Panc1 (cell line): ENCODE measurements around the gene EIF3J. TPM values are rescaled to one million over a fixed set of nuclear protein-coding genes. Genes with fewer than 3 reads are reported as not detected.

Experiments used
- ATAC-seq: fragments of 200-7000 bp; cut with Tn5 transposase; 2 replicates; pipeline ENCODE4 v1.9.1; 2020; ENCODE audit warnings: mild to moderate bottlenecking, moderate library complexity
- BruUV-seq: library from RNA; stranded (reverse); fragments of 400-500 nt; replicated peaks from 2 replicates; lab custom pipeline; 2021; lab: Mats Ljungman, UMichigan
- CTCF ChIA-PET: fragments of 300-600 bp; sonication (Branson Sonifier 250); formaldehyde crosslinking; loops from one replicate; lab custom pipeline; 2022; ENCODE audit warnings: antibody characterized with exemption; lab: Charles Lee
- POLR2A ChIA-PET: fragments of 300-600 bp; sonication (Branson Sonifier 250); formaldehyde crosslinking; loops from one replicate; lab custom pipeline; 2022; ENCODE audit warnings: antibody characterized with exemption; lab: Charles Lee
- DNase-seq: peaks from one replicate; pipeline ENCODE4 v3.0.0-alpha.2; 2010; ENCODE audit warnings: low read depth, low spot score
- H3K27ac ChIP-seq: 2 replicates; pipeline ENCODE4 v1.5.1; 2011; ENCODE audit warnings: mild to moderate bottlenecking, low read length, inconsistent platforms
- H3K27me3 ChIP-seq: fragments of 200-500 bp; sonication (Bioruptor generic); 2 replicates; pipeline ENCODE4 v1.6.0; 2014; ENCODE audit warnings: low read length, inconsistent platforms; ENCODE audit not compliant: control insufficient read depth, insufficient read depth
- H3K36me3 ChIP-seq: fragments of 200-500 bp; sonication (Bioruptor generic); 2 replicates; pipeline ENCODE4 v1.5.1; 2014; ENCODE audit warnings: inconsistent platforms, mild to moderate bottlenecking, low read length, moderate library complexity; ENCODE audit not compliant: control insufficient read depth, insufficient read depth
- H3K4me1 ChIP-seq: 2 replicates; pipeline ENCODE4 v1.5.1; 2011; ENCODE audit warnings: inconsistent platforms, mild to moderate bottlenecking, low read length, moderate library complexity; ENCODE audit not compliant: control insufficient read depth, insufficient read depth
- H3K4me3 ChIP-seq, 2 experiments: 2 replicates each; pipeline ENCODE4 v1.5.1; 2011 to 2012; ENCODE audit warnings: low read depth in 2 of 2, low read length in 2 of 2, mild to moderate bottlenecking in 2 of 2, inconsistent platforms in 1 of 2, moderate library complexity in 1 of 2
- H3K9me3 ChIP-seq: fragments of 200-500 bp; sonication (Bioruptor generic); 2 replicates; pipeline ENCODE4 v1.5.1; 2014; ENCODE audit warnings: low read depth, mild to moderate bottlenecking, inconsistent platforms, low read length, moderate library complexity; ENCODE audit not compliant: control insufficient read depth, insufficient read depth
- POLR2AphosphoS5 ChIP-seq: IDR thresholded peaks from 2 replicates; pipeline ENCODE4 v1.6.1; 2012; ENCODE audit warnings: mild to moderate bottlenecking, low read depth, low read length, moderate library complexity
- SIN3A ChIP-seq: IDR thresholded peaks from 2 replicates; pipeline ENCODE4 v1.6.1; 2012; ENCODE audit warnings: low read depth, mild to moderate bottlenecking, low read length, moderate library complexity, borderline replicate concordance; ENCODE audit not compliant: insufficient read depth
- TCF7L2 ChIP-seq: IDR thresholded peaks from 2 replicates; pipeline ENCODE4 v1.6.1; 2011; ENCODE audit warnings: mild to moderate bottlenecking, low read depth, low read length, inconsistent platforms
- in situ Hi-C: cut with HindIII; loops from 2 replicates; pipeline ENCODE4 v1.10.0; 2016; ENCODE audit warnings: low sequenced_read_pairs, low pct_unique_long_range_greater_than_20kb
- intact Hi-C: fragments of 100-400 bp; cut with micrococcal nuclease; formaldehyde crosslinking; loops from one replicate; pipeline ENCODE4 v1.10.0; 2022; ENCODE audit not compliant: unreplicated experiment
- total RNA-seq: library from RNA; stranded (reverse); gene quantifications from one replicate; pipeline ENCODE4 v1.2.1, GENCODE V29; 2021; ENCODE audit not compliant: unreplicated experiment
- TF ChIP-seq, protein P1 (sequence below): fragments of 450-650 bp; IDR thresholded peaks from 2 replicates; pipeline ENCODE4 v1.5.1; 2017; ENCODE audit warnings: mild to moderate bottlenecking
- TF ChIP-seq, protein P2 (sequence below), 2 experiments: IDR thresholded peaks; 2 replicates each; pipeline ENCODE4 v1.6.1; 2011 to 2012; ENCODE audit warnings: low read depth in 2 of 2, control low read depth in 1 of 2, low read length in 1 of 2, mild to moderate bottlenecking in 1 of 2, moderate library complexity in 1 of 2; ENCODE audit not compliant: insufficient read depth in 1 of 2

The EIF3J gene
- total RNA-seq, 1 experiment from 2014 or later = 128 TPM

DNA sequence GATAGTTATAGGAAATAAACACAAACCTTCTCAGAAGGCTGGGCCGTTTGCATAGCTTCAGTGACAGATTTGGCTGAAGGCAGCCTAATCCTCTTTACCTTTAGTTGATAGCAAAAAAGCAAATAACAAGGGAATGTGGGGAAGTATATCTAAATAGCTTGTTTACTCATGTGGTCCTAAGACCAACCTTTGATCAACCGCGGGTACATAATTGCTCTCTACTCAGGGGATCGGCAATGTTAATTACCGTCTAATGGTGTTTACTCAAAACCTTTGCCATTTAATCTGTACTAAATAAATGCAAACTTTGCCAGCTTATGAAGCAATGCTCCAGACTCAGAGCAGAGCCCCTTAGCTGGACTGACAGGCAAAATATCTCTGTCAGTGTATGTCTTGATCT is 51.6 kb downstream of the EIF3J start:
- DNase-seq = no peak
- ChIA-PET CTCF (no interaction called here), POLR2A (no interaction called here)
- Histone ChIP-seq H3K4me1 (no peaks in the 10 kb centered on the region), H3K9me3 (no peaks in the 10 kb centered on the region), H3K36me3 (peaks cover 18% of the 10 kb centered on the region), H3K27me3 (no peaks in the 10 kb centered on the region), H3K27ac (no peak overlapping the region), H3K4me3 (no peak overlapping the region)
- intact Hi-C loops (no loop called here), in situ Hi-C loops (no loop called here)
- ATAC-seq = no peak
- TF ChIP-seq SIN3A = no peak
- TF ChIP-seq, protein P1, sequence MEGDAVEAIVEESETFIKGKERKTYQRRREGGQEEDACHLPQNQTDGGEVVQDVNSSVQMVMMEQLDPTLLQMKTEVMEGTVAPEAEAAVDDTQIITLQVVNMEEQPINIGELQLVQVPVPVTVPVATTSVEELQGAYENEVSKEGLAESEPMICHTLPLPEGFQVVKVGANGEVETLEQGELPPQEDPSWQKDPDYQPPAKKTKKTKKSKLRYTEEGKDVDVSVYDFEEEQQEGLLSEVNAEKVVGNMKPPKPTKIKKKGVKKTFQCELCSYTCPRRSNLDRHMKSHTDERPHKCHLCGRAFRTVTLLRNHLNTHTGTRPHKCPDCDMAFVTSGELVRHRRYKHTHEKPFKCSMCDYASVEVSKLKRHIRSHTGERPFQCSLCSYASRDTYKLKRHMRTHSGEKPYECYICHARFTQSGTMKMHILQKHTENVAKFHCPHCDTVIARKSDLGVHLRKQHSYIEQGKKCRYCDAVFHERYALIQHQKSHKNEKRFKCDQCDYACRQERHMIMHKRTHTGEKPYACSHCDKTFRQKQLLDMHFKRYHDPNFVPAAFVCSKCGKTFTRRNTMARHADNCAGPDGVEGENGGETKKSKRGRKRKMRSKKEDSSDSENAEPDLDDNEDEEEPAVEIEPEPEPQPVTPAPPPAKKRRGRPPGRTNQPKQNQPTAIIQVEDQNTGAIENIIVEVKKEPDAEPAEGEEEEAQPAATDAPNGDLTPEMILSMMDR = no peak
- BruUV-seq = no TSS peak

DNA sequence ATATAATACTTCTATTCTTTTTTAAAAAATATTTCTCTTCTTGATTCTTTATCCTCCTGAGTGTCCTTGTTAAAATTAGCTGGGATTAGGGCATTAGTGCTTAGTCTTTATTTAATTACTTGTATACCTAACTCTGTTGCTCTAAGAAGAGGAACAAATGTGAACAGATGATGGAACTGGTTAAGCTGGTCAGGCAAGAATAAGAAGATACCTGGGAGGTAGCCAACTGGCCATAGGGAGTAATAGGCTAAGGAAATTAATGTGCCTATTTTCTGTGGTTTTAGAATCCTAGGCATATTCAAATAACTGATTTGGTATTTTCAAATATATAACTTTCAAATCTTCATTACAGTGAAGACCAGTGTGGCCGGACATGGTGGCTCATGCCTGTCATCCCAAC is 54.4 kb downstream of the EIF3J start:
- POLR2A ChIA-PET = interaction anchor here (0.7 kb wide), 1 partner anchor 458 kb away, joined by 18 read pairs; no protein-coding TSS in a partner anchor
- ATAC-seq = no peak
- no TSS peak for BruUV-seq

More for the DNA sequence above, 54.4 kb downstream of the EIF3J start:
- H3K4me3 ChIP-seq = no peak overlapping the region
- TF ChIP-seq TCF7L2 (no peak), POLR2AphosphoS5 (no peak), SIN3A (no peak)
- TF ChIP-seq, protein P1 = no peak
- TF ChIP-seq, protein P2, sequence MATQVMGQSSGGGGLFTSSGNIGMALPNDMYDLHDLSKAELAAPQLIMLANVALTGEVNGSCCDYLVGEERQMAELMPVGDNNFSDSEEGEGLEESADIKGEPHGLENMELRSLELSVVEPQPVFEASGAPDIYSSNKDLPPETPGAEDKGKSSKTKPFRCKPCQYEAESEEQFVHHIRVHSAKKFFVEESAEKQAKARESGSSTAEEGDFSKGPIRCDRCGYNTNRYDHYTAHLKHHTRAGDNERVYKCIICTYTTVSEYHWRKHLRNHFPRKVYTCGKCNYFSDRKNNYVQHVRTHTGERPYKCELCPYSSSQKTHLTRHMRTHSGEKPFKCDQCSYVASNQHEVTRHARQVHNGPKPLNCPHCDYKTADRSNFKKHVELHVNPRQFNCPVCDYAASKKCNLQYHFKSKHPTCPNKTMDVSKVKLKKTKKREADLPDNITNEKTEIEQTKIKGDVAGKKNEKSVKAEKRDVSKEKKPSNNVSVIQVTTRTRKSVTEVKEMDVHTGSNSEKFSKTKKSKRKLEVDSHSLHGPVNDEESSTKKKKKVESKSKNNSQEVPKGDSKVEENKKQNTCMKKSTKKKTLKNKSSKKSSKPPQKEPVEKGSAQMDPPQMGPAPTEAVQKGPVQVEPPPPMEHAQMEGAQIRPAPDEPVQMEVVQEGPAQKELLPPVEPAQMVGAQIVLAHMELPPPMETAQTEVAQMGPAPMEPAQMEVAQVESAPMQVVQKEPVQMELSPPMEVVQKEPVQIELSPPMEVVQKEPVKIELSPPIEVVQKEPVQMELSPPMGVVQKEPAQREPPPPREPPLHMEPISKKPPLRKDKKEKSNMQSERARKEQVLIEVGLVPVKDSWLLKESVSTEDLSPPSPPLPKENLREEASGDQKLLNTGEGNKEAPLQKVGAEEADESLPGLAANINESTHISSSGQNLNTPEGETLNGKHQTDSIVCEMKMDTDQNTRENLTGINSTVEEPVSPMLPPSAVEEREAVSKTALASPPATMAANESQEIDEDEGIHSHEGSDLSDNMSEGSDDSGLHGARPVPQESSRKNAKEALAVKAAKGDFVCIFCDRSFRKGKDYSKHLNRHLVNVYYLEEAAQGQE (IDR thresholded peaks at IDR 0.05; ENCODE audit: insufficient read depth in 1 of 2, low read depth in 2 of 2, low read length in 1 of 2) = no peak
- H3K27me3 ChIP-seq = no peaks in the 10 kb centered on the region
- H3K4me1 ChIP-seq = no peaks in the 10 kb centered on the region
- H3K9me3 ChIP-seq = no peaks in the 10 kb centered on the region
- H3K27ac ChIP-seq = no peak overlapping the region
- CTCF ChIA-PET = no interaction called here
- intact Hi-C loops = loop anchor here (10.0 kb wide), 1 partner anchor 143 kb away; the partner anchor contains the start of gene TRIM69
- in situ Hi-C loops = no loop called here
- H3K36me3 ChIP-seq = peaks cover 13% of the 10 kb centered on the region
- DNase-seq = no peak
